HAP-1 (cell line): Measurements from ENCODE around the gene USP21.

Experiments
- DNase-seq, 2 experiments: peaks; one replicate each; pipeline ENCODE4 v3.0.0-alpha.2; 2016 to 2020; ENCODE audit warnings: low spot score in 2 of 2
- H3K27me3 ChIP-seq: fragments of 250-450 bp; sonication (Bioruptor Pico); 2 replicates; pipeline ENCODE4 v1.5.1; 2020; ENCODE audit warnings: low read depth, mild to moderate bottlenecking, moderate library complexity
- H3K36me3 ChIP-seq: fragments of 250-450 bp; sonication (Bioruptor Pico); replicated peaks from 2 replicates; pipeline ENCODE4 v1.5.1; 2020; ENCODE audit warnings: mild to moderate bottlenecking
- H3K4me1 ChIP-seq: fragments of 250-450 bp; sonication (Bioruptor Pico); 2 replicates; pipeline ENCODE4 v1.5.1; 2020; ENCODE audit warnings: mild to moderate bottlenecking
- H3K4me3 ChIP-seq: fragments of 250-450 bp; sonication (Bioruptor Pico); 2 replicates; pipeline ENCODE4 v1.5.1; 2020; ENCODE audit warnings: mild to moderate bottlenecking, moderate library complexity
- H3K9me3 ChIP-seq: fragments of 250-450 bp; sonication (Bioruptor Pico); 2 replicates; pipeline ENCODE4 v1.5.1; 2020; ENCODE audit warnings: mild to moderate bottlenecking, moderate library complexity
- in situ Hi-C: fragments of 300-500 bp; cut with MboI; formaldehyde crosslinking; loops from 3 replicates; pipeline ENCODE4 v1.14.3; 2020; ENCODE audit warnings: low sequenced_read_pairs, inconsistent platforms, mixed read lengths

Gene USP21

DNA sequence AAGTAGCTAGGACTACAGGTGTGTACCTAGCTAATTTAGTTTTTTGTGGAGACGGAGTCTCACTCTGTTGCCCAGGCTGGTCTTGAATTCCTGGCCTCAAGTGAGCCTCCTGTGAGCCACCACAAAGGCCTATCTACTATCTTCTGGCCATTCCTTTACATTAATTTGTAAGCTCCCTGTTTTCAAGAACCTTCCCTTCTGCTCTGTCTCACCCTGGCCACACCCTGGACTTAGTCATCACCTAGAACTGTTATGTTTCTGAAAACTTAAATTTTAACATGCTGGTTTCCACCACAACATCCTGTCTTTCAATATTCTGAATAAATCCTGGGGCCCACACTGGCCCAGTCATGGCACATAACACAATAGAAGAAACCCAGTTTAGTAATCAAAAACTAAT is 22.9 kb downstream of the USP21 start:
- in situ Hi-C loops = loop anchor here (25.0 kb wide), 1 partner anchor 555 kb away; the partner anchor contains the start of gene DUSP12
- DNase-seq = no peak
- H3K27me3 ChIP-seq = 0 out of 2 replicates have a peak, but pooled peaks cover 3% of the 10 kb centered on the region
- no peak overlapping the region for H3K4me3 ChIP-seq
- H3K9me3 ChIP-seq = no peaks in the 10 kb centered on the region
- H3K4me1 ChIP-seq = peaks cover 8% of the 10 kb centered on the region
- no peaks in the 10 kb centered on the region for H3K36me3 ChIP-seq

DNA sequence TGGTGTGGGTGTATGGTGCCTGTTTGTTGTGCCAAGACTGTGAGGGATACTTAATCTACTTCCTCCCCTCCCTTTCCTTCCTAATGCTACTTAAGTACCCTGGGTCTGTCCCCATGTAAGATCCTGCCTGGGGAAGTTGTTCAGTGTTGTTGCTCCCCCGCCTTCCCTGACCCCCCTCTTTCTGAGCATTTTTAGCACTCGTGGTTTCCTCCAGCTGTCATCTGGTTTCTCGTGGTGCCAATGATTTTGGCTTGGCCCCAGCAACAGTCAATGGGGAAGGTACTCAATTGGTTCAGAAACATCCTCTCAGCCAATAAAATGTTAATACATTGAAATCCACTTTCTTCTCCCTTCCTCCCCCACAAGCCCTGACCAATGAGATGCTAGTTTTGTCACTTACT is 26.0 kb downstream of the USP21 start:
- 0 out of 2 replicates have a peak, but pooled peaks cover 3% of the 10 kb centered on the region for H3K27me3 ChIP-seq
- DNase-seq = no peak
- no peak overlapping the region for H3K4me3 ChIP-seq
- no peaks in the 10 kb centered on the region for H3K36me3 ChIP-seq
- no peaks in the 10 kb centered on the region for H3K9me3 ChIP-seq
- no peaks in the 10 kb centered on the region for H3K4me1 ChIP-seq
- in situ Hi-C loops = loop anchor here (25.0 kb wide), 1 partner anchor 552 kb away; the partner anchor contains the start of gene DUSP12

DNA sequence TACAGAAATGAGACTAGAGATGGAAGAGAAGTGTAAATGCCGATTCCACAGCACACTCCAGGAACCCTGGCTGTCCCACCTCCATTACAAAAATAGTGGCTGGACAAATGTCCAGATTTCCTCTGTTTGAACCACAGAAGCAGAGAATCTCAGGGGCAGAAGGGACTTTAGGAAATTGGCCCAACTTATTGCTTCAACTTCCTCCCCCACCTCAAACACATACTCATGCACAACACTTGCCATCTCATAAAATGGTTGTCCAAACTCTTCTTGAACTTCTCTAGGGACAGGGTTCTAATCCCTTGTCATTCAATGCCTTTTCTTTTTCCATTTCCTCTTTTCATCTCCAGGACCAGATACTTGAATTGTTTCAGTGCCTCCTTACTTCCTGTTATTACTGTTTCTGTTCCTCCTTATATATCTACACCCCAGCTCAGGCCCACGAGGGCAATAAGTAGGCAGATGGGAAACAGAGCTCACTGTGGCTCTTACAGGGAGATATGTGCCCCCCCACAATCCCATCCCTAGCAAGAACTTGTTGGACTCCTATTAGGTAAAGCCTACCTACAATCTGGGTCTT is 26.5 kb downstream of the USP21 start:
- 0 out of 2 replicates have a peak, but pooled peaks cover 3% of the 10 kb centered on the region for H3K27me3 ChIP-seq
- no peaks in the 10 kb centered on the region for H3K4me1 ChIP-seq
- no peaks in the 10 kb centered on the region for H3K36me3 ChIP-seq
- H3K9me3 ChIP-seq = no peaks in the 10 kb centered on the region
- in situ Hi-C loops = loop anchor here (25.0 kb wide), 1 partner anchor 551 kb away; the partner anchor contains the start of gene DUSP12
- no peak for DNase-seq
- no peak overlapping the region for H3K4me3 ChIP-seq

DNA sequence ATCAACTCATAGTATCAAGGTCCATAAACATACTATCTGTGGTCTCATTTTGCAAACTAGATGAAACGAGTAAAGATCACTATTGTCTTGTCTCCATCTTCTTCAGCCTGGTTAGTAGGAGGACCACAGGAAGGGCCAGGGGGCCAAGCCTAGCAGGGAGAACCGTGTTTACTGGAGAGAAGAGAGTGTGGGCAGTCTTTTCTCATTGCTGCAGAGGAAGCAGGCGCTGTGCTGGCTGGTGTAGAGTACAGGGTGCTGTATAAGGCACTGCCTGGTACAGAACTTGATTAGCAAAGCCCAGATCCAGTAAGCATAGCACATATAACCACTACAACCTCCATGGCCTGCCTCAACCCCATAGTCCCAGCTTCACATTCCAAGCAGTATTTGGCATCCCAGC is 28.0 kb downstream of the USP21 start:
- in situ Hi-C loops = loop anchor here (25.0 kb wide), 1 partner anchor 550 kb away; the partner anchor contains the start of gene DUSP12
- no peak for DNase-seq
- Histone ChIP-seq H3K27me3 (0 out of 2 replicates have a peak, but pooled peaks cover 3% of the 10 kb centered on the region), H3K36me3 (no peaks in the 10 kb centered on the region), H3K4me3 (no peak overlapping the region), H3K4me1 (no peaks in the 10 kb centered on the region), H3K9me3 (no peaks in the 10 kb centered on the region)

DNA sequence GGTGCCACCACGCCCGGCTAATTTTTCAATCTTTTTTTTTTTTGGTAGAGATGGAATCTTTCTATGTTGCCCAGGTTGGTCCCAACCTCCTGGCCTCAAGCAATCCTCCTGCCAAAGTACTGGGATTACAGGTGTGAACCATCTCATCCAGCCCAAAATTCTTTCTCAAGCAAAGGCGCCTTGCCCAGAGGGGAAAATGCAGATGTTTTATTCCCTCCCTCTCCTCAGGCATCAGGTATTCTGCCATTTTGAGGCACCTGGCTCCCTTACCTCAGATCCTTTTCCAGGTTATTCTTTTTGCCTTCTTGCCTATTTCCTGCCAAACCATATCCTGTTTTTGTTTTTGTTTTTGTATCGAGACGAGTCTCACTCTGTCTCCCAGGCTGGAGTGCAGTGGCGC is 29.1 kb downstream of the USP21 start:
- Histone ChIP-seq H3K4me3 (no peak overlapping the region), H3K4me1 (no peaks in the 10 kb centered on the region), H3K36me3 (no peaks in the 10 kb centered on the region), H3K9me3 (no peaks in the 10 kb centered on the region), H3K27me3 (0 out of 2 replicates have a peak, but pooled peaks cover 3% of the 10 kb centered on the region)
- in situ Hi-C loops = loop anchor here (25.0 kb wide), 1 partner anchor 549 kb away; the partner anchor contains the start of gene DUSP12
- DNase-seq = no peak

DNA sequence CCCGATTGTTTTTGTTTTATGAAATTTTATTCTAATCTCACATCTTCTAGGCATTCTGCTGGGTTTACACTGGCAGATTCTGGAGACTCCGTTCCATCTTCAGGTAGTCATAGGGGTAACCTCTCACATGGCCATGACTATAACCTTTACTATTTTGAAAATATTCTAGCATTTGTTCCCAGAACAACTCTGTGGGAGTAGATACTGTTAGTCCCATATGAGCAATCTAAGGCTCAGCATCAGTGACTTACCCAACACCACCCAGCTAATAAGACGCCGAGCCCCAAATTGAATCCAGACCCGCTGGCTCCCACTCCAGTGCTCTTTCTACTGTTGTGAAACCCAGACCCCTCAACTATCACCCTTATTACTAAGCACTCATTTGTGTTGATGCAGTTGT is 29.7 kb downstream of the USP21 start:
- Histone ChIP-seq H3K4me1 (no peaks in the 10 kb centered on the region), H3K9me3 (no peaks in the 10 kb centered on the region), H3K36me3 (no peaks in the 10 kb centered on the region), H3K4me3 (no peak overlapping the region), H3K27me3 (0 out of 2 replicates have a peak, but pooled peaks cover 3% of the 10 kb centered on the region)
- in situ Hi-C loops = loop anchor here (25.0 kb wide), 1 partner anchor 548 kb away; the partner anchor contains the start of gene DUSP12
- no peak for DNase-seq

DNA sequence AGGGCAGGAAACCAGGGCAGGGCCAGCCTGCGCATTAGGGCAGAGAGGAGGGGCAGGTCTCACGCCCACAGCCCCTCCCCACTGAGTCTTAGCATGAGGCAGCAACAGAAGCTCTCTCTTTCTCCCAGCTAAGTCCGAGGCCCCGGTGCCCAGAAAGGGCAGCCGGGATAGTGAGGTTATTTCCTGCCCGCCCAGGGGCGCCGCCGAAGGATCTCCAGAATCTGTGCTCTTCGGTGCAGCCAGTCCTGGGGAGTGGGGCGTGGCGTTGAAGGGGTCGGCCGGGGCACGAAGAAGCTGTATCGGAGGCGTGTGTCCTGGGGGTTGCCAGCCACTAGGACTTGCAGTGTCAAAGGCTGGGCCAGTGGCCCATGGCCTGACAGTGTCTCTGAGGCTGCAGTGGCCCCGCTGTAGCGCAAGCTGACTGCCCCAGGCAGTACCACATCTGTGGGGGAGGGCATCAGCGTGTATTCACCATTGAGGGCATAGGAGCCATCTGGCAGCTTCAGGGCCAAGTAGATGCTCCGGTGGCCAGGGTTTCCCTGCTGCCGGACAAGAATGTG is 31.7 kb downstream of the USP21 start:
- Histone ChIP-seq H3K9me3 (no peaks in the 10 kb centered on the region), H3K4me3 (no peak overlapping the region), H3K27me3 (no peaks in the 10 kb centered on the region), H3K4me1 (no peaks in the 10 kb centered on the region), H3K36me3 (no peaks in the 10 kb centered on the region)
- no peak for DNase-seq
- in situ Hi-C loops = loop anchor here (25.0 kb wide), 1 partner anchor 546 kb away; the partner anchor contains the start of gene DUSP12

DNA sequence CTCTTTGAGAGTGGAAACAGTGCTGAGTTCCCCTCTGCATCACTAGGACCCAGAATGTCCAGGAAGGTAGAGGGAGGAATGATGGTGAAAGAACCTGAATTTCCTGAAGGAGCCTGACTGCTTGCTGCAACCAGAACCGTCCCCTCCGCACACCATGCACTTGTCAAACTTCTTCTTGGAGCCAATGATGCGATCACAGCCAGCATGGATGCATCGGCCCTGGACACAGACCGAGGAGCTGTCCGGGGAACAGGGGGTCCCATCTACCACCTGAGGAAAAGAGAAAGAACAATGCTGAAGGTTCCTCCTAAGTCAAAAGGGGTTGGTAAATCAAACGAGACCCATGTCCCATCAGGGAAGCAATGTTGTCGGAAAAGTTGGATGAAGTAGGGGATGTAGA is 32.7 kb downstream of the USP21 start:
- no peak for DNase-seq
- H3K4me3 ChIP-seq = no peak overlapping the region
- H3K4me1 ChIP-seq = no peaks in the 10 kb centered on the region
- no peaks in the 10 kb centered on the region for H3K9me3 ChIP-seq
- no peaks in the 10 kb centered on the region for H3K36me3 ChIP-seq
- no peaks in the 10 kb centered on the region for H3K27me3 ChIP-seq
- in situ Hi-C loops = loop anchor here (25.0 kb wide), 1 partner anchor 545 kb away; the partner anchor contains the start of gene DUSP12

DNA sequence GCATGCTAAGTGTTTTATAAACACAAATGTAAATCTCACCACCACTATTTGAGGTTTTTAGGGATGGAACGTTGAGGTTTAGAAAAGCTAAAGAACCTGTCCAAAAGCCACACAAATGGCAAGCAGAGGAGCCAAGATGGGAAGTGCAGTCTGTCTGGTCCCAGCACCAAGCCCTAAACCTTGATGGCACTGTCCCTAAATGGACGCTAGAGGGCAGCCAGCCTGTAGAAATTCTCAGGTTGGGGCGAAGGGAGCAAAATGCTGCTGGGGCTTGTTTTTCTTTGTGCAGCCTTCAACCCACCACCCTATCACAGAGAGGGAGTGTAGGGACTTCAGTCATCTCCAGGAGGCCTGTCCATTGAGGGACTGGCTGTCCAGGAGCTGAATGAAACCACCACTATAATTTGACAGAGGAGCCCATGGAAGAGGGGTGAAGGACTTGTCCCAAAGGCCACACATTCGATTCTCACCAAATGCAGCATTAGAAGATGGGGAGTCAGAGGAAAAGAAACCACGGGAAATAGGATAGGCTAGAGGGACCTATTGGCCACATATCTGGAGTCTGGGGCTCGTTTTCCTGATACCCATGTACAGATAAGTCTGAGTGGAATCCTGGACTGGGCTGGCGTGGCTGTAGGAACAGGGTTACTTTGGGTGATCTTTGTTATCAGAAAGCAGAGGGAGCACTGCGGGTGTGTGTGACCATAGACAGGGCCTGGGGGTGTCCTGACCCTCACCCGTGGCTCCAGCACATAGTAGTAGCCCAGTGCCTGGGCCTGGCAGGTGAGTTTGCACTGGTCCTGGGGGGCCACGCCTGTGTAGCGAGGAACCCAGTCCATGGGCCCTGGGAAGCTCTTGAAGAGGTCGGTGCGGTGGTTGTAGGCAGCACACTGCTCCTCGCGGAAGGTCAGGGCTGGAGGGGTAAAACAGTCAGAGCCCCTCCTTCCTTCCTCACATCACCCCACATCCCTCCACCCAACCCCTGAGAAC is 33.5 kb downstream of the USP21 start:
- H3K9me3 ChIP-seq = no peaks in the 10 kb centered on the region
- in situ Hi-C loops = loop anchor here (25.0 kb wide), 1 partner anchor 545 kb away; the partner anchor contains the start of gene DUSP12
- H3K27me3 ChIP-seq = no peaks in the 10 kb centered on the region
- DNase-seq = peak; percentile 67 to 78
- H3K4me3 ChIP-seq = no peak overlapping the region
- H3K36me3 ChIP-seq = no peaks in the 10 kb centered on the region
- H3K4me1 ChIP-seq = no peaks in the 10 kb centered on the region

DNA sequence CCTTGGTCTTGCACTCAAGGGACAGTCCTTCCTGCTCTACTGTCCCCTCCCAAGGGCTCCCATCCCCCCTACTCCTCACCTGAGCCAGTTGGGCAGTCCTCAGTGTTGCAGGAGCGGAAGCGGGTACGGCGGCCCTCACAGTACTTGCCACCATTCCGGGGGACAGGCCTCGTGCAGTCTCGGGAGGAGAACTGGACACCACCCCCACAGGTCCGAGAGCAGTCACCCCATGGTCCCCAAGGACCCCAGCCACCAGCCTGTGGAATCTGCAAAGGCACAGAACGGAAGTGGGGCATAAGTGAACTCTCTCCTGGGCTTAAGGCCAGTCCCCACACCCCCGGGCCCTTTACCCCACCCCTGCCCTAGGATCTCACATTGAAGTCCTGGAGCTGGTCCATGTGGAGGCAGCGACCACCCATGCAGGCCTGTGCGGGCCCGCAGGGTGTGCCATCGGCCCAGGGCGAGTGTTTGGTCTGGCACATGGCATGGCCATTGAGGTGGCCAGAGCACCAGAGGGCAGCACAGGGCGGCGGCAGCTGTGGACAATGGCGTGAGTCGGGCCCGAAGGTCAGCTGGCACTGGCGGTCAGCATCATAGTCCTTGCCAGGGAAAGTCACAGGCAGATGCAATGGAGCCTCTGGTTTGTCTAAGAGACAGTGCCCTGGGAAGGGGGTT is 34.4 kb downstream of the USP21 start:
- Histone ChIP-seq H3K4me3 (no peak overlapping the region), H3K36me3 (no peaks in the 10 kb centered on the region)
- in situ Hi-C loops = loop anchor here (25.0 kb wide), 1 partner anchor 544 kb away; the partner anchor contains the start of gene DUSP12

DNA sequence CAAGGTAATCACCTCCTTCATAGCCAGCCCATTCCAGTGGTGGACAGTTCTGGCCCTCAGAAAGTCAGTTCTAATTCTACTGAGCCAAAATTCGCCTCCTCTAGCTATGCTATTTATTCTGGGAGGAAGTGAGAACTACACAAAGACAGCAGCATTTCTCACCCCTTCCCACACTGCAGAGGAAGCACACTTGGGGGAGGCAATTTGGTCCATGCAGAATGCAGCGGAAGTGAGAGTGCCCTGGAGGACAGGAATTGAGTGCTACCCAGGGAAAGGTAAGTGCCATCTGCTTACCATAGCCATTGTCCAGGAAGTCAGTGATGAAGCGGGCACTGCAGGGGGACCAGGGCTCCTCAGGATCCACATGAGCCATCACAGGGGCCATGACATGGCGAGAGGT is 35.9 kb downstream of the USP21 start:
- Histone ChIP-seq H3K4me3 (no peak overlapping the region), H3K9me3 (no peaks in the 10 kb centered on the region), H3K27me3 (no peaks in the 10 kb centered on the region), H3K4me1 (peaks cover 10% of the 10 kb centered on the region), H3K36me3 (no peaks in the 10 kb centered on the region)
- in situ Hi-C loops = loop anchor here (25.0 kb wide), 1 partner anchor 542 kb away; the partner anchor contains the start of gene DUSP12
- no peak for DNase-seq

More for the DNA sequence above, 34.4 kb downstream of the USP21 start:
- Histone ChIP-seq H3K9me3 (no peaks in the 10 kb centered on the region), H3K4me1 (peaks cover 6% of the 10 kb centered on the region), H3K27me3 (no peaks in the 10 kb centered on the region)
- no peak for DNase-seq

DNA sequence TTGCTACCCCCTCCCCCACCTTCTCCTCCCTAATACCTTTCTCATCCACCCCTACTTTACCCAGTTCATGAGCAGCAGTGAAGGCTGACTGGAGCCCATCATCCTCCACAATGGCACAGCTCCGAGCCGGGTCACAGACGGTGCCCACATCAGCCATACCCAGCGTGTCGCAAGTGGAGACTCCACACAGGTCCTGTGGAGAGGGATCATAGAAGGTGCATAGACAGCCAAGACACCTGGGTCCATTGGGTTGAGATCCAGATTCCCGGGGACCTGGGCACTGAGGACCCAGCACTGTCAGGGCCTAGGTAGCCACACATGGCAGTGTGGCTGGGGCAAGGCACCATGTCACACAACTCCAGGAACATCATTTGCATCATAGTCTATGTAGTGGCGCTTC is 36.8 kb downstream of the USP21 start:
- Histone ChIP-seq H3K4me3 (no peak overlapping the region), H3K36me3 (no peaks in the 10 kb centered on the region), H3K9me3 (no peaks in the 10 kb centered on the region), H3K4me1 (peaks cover 14% of the 10 kb centered on the region), H3K27me3 (no peaks in the 10 kb centered on the region)
- no peak for DNase-seq
- in situ Hi-C loops = loop anchor here (25.0 kb wide), 1 partner anchor 541 kb away; the partner anchor contains the start of gene DUSP12
